ENCODE data around the gene TEX13B.

TEX13B gene

GRCh38 chrX:107935664-107936433 lies 46.3 kb downstream of the TEX13B start:
- no peak for DNase-seq

- DNase-seq, result no peak
These were observed 47.0 kb downstream of the TEX13B start for GRCh38 chrX:107935200-107935599.

GRCh38 chrX:107934262-107934661 lies 47.9 kb downstream of the TEX13B start:
- DNase-seq, result no peak
